Mesendoderm (in vitro differentiated cells): ENCODE results near the gene SNW1.

Source experiments
- DNase-seq: peaks from one replicate; pipeline ENCODE4 v3.0.0; 2013
- H2AK5ac ChIP-seq: 2 replicates; pipeline ENCODE4 v1.6.1; 2013; ENCODE audit warnings: low read length, inconsistent platforms
- H2BK120ac ChIP-seq: 2 replicates; pipeline ENCODE4 v1.6.1; 2013; ENCODE audit warnings: low read depth, mild to moderate bottlenecking, low read length, moderate library complexity, mixed read lengths
- H2BK15ac ChIP-seq: replicated peaks from 2 replicates; pipeline ENCODE4 v1.6.1; 2013; ENCODE audit warnings: low read depth, mild to moderate bottlenecking, moderate library complexity
- H2BK5ac ChIP-seq: 2 replicates; pipeline ENCODE4 v1.6.1; 2013; ENCODE audit warnings: low read length, inconsistent platforms
- H3K18ac ChIP-seq: 2 replicates; pipeline ENCODE4 v1.6.1; 2013; ENCODE audit warnings: mild to moderate bottlenecking, low read length, mixed read lengths
- H3K23ac ChIP-seq: one replicate; pipeline ENCODE4 v1.6.1; 2013; ENCODE audit warnings: low read length
- H3K27ac ChIP-seq: 2 replicates; pipeline ENCODE4 v1.5.1; 2013; ENCODE audit warnings: low read depth, mild to moderate bottlenecking, inconsistent platforms, low read length, moderate library complexity
- H3K27me3 ChIP-seq: 2 replicates; pipeline ENCODE4 v1.6.1; 2013; ENCODE audit warnings: low read length, control low read depth, mild to moderate bottlenecking, inconsistent platforms; ENCODE audit not compliant: insufficient read depth, poor library complexity
- H3K36me3 ChIP-seq: 2 replicates; pipeline ENCODE4 v1.6.1; 2013; ENCODE audit warnings: low read length, inconsistent platforms; ENCODE audit not compliant: control insufficient read depth, insufficient read depth
- H3K4ac ChIP-seq: one replicate; pipeline ENCODE4 v1.6.1; 2013; ENCODE audit warnings: low read depth, mild to moderate bottlenecking, low read length, moderate library complexity
- H3K4me1 ChIP-seq: 2 replicates; pipeline ENCODE4 v1.6.1; 2013; ENCODE audit warnings: low read depth, low read length, inconsistent platforms; ENCODE audit not compliant: control insufficient read depth
- H3K4me2 ChIP-seq: 2 replicates; pipeline ENCODE4 v1.6.1; 2013; ENCODE audit warnings: low read length
- H3K4me3 ChIP-seq: 2 replicates; pipeline ENCODE4 v1.5.1; 2013; ENCODE audit warnings: mild to moderate bottlenecking, low read length
- H3K56ac ChIP-seq: one replicate; pipeline ENCODE4 v1.6.1; 2013; ENCODE audit warnings: low read length
- H3K79me1 ChIP-seq: 2 replicates; pipeline ENCODE4 v1.6.1; 2013; ENCODE audit warnings: low read length, inconsistent platforms
- H3K79me2 ChIP-seq: 2 replicates; pipeline ENCODE4 v1.6.1; 2013; ENCODE audit warnings: mild to moderate bottlenecking, low read length; ENCODE audit not compliant: control insufficient read depth, insufficient read depth
- H3K9ac ChIP-seq: 2 replicates; pipeline ENCODE4 v1.6.1; 2013; ENCODE audit warnings: low read length, inconsistent platforms
- H4K5ac ChIP-seq: one replicate; pipeline ENCODE4 v1.6.1; 2013; ENCODE audit warnings: low read length
- H4K8ac ChIP-seq: one replicate; pipeline ENCODE4 v1.6.1; 2013; ENCODE audit warnings: low read depth, mild to moderate bottlenecking, control low read depth, low read length, moderate library complexity
- WGBS: extraction: QIAGEN DNeasy Blood & Tissue Kit; methylation state at CpG from one replicate; pipeline ENCODE4 v1.1.7; 2013; ENCODE audit warnings: low lambda C conversion rate, missing lambda C conversion rate; ENCODE audit not compliant: insufficient coverage; ENCODE audit errors: extremely low coverage; 5-methylcytosine and 5-hydroxymethylcytosine counted together

The SNW1 gene

DNA sequence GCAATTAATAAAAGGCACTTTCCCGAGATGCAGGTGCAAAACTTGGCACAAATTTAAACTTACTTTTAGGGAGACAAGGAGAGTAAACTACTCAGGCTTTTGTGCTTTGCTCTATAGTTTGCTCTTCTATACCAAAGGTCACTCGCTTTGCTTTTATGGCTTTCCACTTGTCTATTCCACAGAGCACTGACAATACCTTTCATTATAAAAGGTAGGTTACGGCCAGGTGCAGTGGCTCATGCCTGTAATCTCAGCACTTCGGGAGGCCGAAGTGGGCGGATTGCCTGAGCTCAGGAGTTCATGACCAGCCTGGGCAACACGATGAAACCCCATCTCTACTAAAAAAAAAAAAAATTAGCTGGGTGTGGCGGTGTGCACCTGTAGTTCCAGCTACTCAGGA lies 86.0 kb downstream of the SNW1 start:
- Histone ChIP-seq H3K56ac (no peak overlapping the region), H3K79me1 (no peaks in the 10 kb centered on the region), H3K18ac (no peak overlapping the region), H2BK15ac (no peak overlapping the region), H3K4me2 (no peak overlapping the region), H2AK5ac (no peak overlapping the region), H4K8ac (no peak overlapping the region), H3K4me1 (no peaks in the 10 kb centered on the region), H3K4ac (no peak overlapping the region), H2BK120ac (no peak overlapping the region), H3K4me3 (no peak overlapping the region), H3K23ac (no peak overlapping the region), H3K9ac (no peak overlapping the region), H3K36me3 (peaks cover 4% of the 10 kb centered on the region), H4K5ac (no peak overlapping the region), H3K27ac (no peak overlapping the region), H2BK5ac (no peak overlapping the region), H3K79me2 (no peaks in the 10 kb centered on the region), H3K27me3 (no peaks in the 10 kb centered on the region)
- WGBS = no CpG with 5 or more reads among the region's 8 CpGs
- DNase-seq = no peak

GRCh38 chr14:77673193-77673592 lies 87.8 kb downstream of the SNW1 start:
- Histone ChIP-seq H3K56ac (no peak overlapping the region), H2AK5ac (no peak overlapping the region), H3K27ac (no peak overlapping the region), H3K79me1 (no peaks in the 10 kb centered on the region), H3K79me2 (no peaks in the 10 kb centered on the region), H3K18ac (no peak overlapping the region), H3K9ac (no peak overlapping the region), H4K8ac (no peak overlapping the region), H2BK15ac (no peak overlapping the region), H3K4me3 (no peak overlapping the region), H4K5ac (no peak overlapping the region), H3K4me2 (no peak overlapping the region), H3K23ac (no peak overlapping the region), H3K4ac (no peak overlapping the region), H2BK120ac (no peak overlapping the region), H2BK5ac (no peak overlapping the region), H3K36me3 (peaks cover 4% of the 10 kb centered on the region), H3K27me3 (no peaks in the 10 kb centered on the region), H3K4me1 (no peaks in the 10 kb centered on the region)
- DNase-seq = no peak
